Adrenal gland (tissue), 5 donors: ENCODE results near the gene PER1.

ENCODE experiments used
- CTCF ChIP-seq, 6 experiments: fragments of 450-650 bp in 4 of 6; fragments of 200-600 bp in 2 of 6; sonication (generic) in 1 of 6; IDR thresholded peaks; 1 replicate in 5 of 6; 2 replicates in 1 of 6; pipeline versions ENCODE4 v1.5.1 to v1.8.0; 2016 to 2021; ENCODE audit warnings: antibody characterized with exemption in 6 of 6, mild to moderate bottlenecking in 2 of 6, moderate library complexity in 1 of 6
- POLR2A ChIP-seq, 2 donors: fragments of 450-650 bp; IDR thresholded peaks; one replicate each; pipeline ENCODE4 v1.6.1; 2017; ENCODE audit warnings: antibody characterized with exemption in 2 of 2, mild to moderate bottlenecking in 2 of 2, moderate library complexity in 1 of 2
- donor health status: DM: no; HTN: no; CAD: no.

DNA sequence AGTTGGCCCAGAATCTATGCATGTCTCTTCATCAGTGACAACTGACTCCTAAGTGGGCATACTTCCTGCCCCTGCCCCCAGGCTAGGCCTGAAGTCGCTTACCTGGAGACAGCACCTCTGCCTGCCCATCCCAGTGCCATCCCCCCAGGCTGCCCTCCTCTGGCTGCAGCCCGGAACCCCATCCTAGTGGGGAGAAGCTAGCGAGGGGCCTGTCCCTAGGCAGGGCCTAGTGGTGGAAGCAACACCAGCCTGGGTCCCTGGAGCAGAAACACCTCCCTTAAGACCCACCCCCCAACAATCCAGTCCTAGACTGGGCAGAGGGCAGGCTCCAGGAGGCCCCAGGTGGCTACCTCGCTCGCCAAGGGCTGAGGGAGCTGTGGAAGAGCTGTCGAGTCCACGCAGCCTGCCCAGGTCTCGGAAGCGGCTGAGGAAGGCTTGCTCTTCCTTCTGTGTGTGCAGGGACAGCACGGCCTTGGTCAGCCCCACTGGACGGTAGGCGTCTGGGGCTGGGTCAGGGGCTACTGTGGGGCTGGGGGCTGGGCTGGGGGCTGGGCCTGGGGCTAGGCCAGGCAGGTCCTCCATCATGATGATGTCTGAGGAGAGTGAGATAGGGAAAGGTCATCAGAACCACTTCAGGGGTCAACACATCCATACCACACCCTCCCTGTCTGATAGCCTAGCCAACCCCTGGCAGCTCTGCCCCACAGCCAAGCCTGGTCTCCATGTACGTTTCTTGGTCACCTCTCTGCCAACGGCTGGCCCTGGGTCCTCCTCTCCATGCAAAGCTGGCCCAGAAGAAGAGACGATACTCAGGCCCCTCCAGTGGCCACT lies 7.6 kb downstream of the PER1 start:
- TF ChIP-seq CTCF (IDR thresholded peaks at IDR 0.05) (no peak), POLR2A (IDR thresholded peaks at IDR 0.05) (no peak)
